Keratinocyte (primary cell): ENCODE measurements around the gene KAT6B. TPM values are rescaled to one million over a fixed set of nuclear protein-coding genes. Genes with fewer than 3 reads are reported as not detected.

Source experiments
- DNase-seq: peaks from one replicate; pipeline ENCODE4 v3.0.0-alpha.2; 2011; ENCODE audit warnings: low read depth, missing footprints, low spot score
- FAIRE-seq: peaks from 2 replicates; lab custom pipeline; 2011; peaks lifted over from hg19 to GRCh38; lab: Jason Lieb, UNC
- H2AFZ ChIP-seq: 2 replicates; pipeline ENCODE4 v1.6.0; 2012; ENCODE audit warnings: low read length, control low read depth, inconsistent platforms; ENCODE audit not compliant: control insufficient read depth
- H3K27ac ChIP-seq: 2 replicates; pipeline ENCODE4 v1.5.1; 2011; ENCODE audit warnings: low read length; ENCODE audit not compliant: control insufficient read depth, insufficient read depth
- H3K27me3 ChIP-seq: 3 replicates; pipeline ENCODE4 v1.6.0; 2011; ENCODE audit warnings: low read length; ENCODE audit not compliant: control insufficient read depth, insufficient read depth; ENCODE audit errors: extremely low read depth
- H3K36me3 ChIP-seq, 2 experiments: 2 replicates in 1 of 2; 3 replicates in 1 of 2; pipeline ENCODE4 v1.5.1; 2011; ENCODE audit warnings: low read length in 2 of 2, mild to moderate bottlenecking in 1 of 2; ENCODE audit not compliant: control insufficient read depth in 2 of 2, insufficient read depth in 2 of 2; ENCODE audit errors: extremely low read depth in 1 of 2
- H3K4me1 ChIP-seq: 3 replicates; pipeline ENCODE4 v1.5.1; 2011; ENCODE audit warnings: low read length; ENCODE audit not compliant: control insufficient read depth, insufficient read depth; ENCODE audit errors: extremely low read depth
- H3K4me2 ChIP-seq: 3 replicates; pipeline ENCODE4 v1.6.0; 2011; ENCODE audit warnings: low read depth, low read length; ENCODE audit not compliant: control insufficient read depth, insufficient read depth; ENCODE audit errors: extremely low read depth
- H3K4me3 ChIP-seq, 3 experiments: fragments of 200-600 bp in 1 of 3; sonication (generic) in 1 of 3; 2 replicates in 2 of 3; 3 replicates in 1 of 3; pipeline ENCODE4 v1.5.1; 2011 to 2016; ENCODE audit warnings: low read length in 3 of 3, mild to moderate bottlenecking in 3 of 3, control low read depth in 2 of 3, inconsistent platforms in 1 of 3, low read depth in 1 of 3, mixed read lengths in 1 of 3, mixed run types in 1 of 3, moderate library complexity in 1 of 3; ENCODE audit not compliant: control insufficient read depth in 2 of 3, insufficient read depth in 2 of 3; ENCODE audit errors: extremely low read depth in 1 of 3
- H3K79me2 ChIP-seq: 2 replicates; pipeline ENCODE4 v1.6.0; 2012; ENCODE audit warnings: low read length; ENCODE audit not compliant: control insufficient read depth, insufficient read depth
- H3K9ac ChIP-seq: 3 replicates; pipeline ENCODE4 v1.6.0; 2011; ENCODE audit warnings: low read length; ENCODE audit not compliant: control insufficient read depth, insufficient read depth; ENCODE audit errors: extremely low read depth
- H3K9me1 ChIP-seq: 3 replicates; pipeline ENCODE4 v1.6.0; 2011; ENCODE audit warnings: low read length; ENCODE audit not compliant: control insufficient read depth, insufficient read depth; ENCODE audit errors: extremely low read depth
- H3K9me3 ChIP-seq: 2 replicates; pipeline ENCODE4 v1.5.1; 2012; ENCODE audit warnings: low read depth, low read length; ENCODE audit not compliant: control insufficient read depth
- H4K20me1 ChIP-seq: 3 replicates; pipeline ENCODE4 v1.6.0; 2011; ENCODE audit warnings: low read length; ENCODE audit not compliant: control insufficient read depth, insufficient read depth; ENCODE audit errors: extremely low read depth
- EZH2 ChIP-seq: IDR thresholded peaks from one replicate; pipeline ENCODE4 v1.6.1; 2012; ENCODE audit warnings: inconsistent platforms, mild to moderate bottlenecking, low read length, moderate library complexity
- dilution Hi-C: fragments of 300-500 bp; cut with MboI; formaldehyde crosslinking; loops from one replicate; pipeline ENCODE4 v1.7.0; 2020; ENCODE audit warnings: low sequenced_read_pairs; ENCODE audit not compliant: extremely low pct_ligation_motif_present
- polyA plus RNA-seq, 5 experiments: library from polyadenylated mRNA; depleted of rRNA in 3 of 5; stranded (reverse) in 3 of 5; stranded (forward) in 1 of 5; unstranded in 1 of 5; fragments of >200 nt; gene quantifications; 1 replicate in 1 of 5; 2 replicates in 3 of 5; 3 replicates in 1 of 5; pipeline versions ENCODE4 v1.2.1 to v1.2.3, GENCODE V29; 2011 to 2012; ENCODE audit warnings: missing spikeins in 2 of 5, low read depth in 1 of 5, low replicate concordance in 1 of 5
- TF ChIP-seq, protein P1 (sequence below), 3 experiments: IDR thresholded peaks in 1 of 3; conservative IDR thresholded peaks in 1 of 3; optimal IDR thresholded peaks in 1 of 3; 2 replicates in 2 of 3; 3 replicates in 1 of 3; pipeline versions ENCODE3 to v1.5.1; 2011; ENCODE audit warnings: low read length in 3 of 3, mild to moderate bottlenecking in 3 of 3, moderate library complexity in 2 of 3, control low read depth in 1 of 3, inconsistent platforms in 1 of 3; ENCODE audit not compliant: insufficient read depth in 2 of 3; ENCODE audit errors: extremely low read depth in 1 of 3

KAT6B gene
- polyA plus RNA-seq, 1 donor (not counting 4 experiments of a cell fraction or from before 2014, with no cell fraction given): 2.9 TPM

DNA sequence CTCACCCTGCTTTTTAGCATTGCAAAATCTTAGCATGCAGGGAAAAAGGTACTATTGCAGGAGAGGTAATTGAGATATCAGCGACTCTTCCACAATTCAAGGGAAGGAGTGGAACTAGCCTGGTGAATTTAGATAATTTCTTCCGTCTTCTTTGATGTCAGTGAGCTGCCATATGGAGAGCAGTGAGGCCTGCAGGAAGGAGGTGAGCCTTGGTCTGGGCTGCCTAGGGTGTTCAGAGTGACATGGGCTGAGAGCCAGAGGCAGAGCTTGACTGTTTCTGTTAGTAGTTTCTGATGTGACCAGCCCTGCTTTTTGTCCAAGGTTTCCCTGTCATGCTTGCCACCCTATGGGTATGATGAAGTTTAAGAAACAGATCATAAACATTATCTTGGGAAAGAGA is 28.6 kb downstream of the KAT6B start:
- Histone ChIP-seq H4K20me1 (no peaks in the 10 kb centered on the region), H3K27me3 (no peaks in the 10 kb centered on the region), H3K9me3 (no peaks in the 10 kb centered on the region), H3K36me3 (no peaks in the 10 kb centered on the region), H2AFZ (no peak overlapping the region), H3K4me2 (no peak overlapping the region), H3K27ac (no peak overlapping the region), H3K9ac (no peak overlapping the region), H3K9me1 (no peaks in the 10 kb centered on the region), H3K4me1 (peaks cover 15% of the 10 kb centered on the region), H3K79me2 (peaks cover 12% of the 10 kb centered on the region), H3K4me3 (no peak overlapping the region)
- DNase-seq: no peak
- dilution Hi-C loops: no loop called here
- no peak for TF ChIP-seq EZH2
- TF ChIP-seq, protein P1, sequence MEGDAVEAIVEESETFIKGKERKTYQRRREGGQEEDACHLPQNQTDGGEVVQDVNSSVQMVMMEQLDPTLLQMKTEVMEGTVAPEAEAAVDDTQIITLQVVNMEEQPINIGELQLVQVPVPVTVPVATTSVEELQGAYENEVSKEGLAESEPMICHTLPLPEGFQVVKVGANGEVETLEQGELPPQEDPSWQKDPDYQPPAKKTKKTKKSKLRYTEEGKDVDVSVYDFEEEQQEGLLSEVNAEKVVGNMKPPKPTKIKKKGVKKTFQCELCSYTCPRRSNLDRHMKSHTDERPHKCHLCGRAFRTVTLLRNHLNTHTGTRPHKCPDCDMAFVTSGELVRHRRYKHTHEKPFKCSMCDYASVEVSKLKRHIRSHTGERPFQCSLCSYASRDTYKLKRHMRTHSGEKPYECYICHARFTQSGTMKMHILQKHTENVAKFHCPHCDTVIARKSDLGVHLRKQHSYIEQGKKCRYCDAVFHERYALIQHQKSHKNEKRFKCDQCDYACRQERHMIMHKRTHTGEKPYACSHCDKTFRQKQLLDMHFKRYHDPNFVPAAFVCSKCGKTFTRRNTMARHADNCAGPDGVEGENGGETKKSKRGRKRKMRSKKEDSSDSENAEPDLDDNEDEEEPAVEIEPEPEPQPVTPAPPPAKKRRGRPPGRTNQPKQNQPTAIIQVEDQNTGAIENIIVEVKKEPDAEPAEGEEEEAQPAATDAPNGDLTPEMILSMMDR (optimal IDR thresholded peaks at IDR 0.05 in 1 of 3, IDR thresholded peaks at IDR 0.05 in 1 of 3, conservative IDR thresholded peaks at IDR 0.05 in 1 of 3; ENCODE audit: extremely low read depth in 1 of 3, insufficient read depth in 2 of 3, low read length in 3 of 3): no peak
- FAIRE-seq: no peak

DNA sequence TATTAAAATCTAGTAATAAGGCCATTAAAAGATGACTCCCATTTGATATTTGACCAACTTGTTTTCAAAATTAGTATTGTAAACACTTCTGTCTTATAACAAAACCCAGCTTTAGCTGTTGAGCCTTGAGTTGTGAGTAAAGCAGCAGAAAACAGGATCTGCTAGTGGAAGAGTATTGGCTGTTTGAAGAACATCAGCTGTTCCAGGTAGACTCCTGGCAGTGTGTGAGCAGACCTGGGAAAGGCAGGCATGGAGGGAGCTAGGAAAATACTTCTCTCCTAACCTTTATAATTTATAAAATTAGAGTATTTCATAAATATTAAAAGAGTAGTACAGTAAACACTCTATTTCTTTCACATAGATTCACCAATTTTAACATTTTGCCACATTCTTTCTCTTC is 29.0 kb downstream of the KAT6B start:
- Histone ChIP-seq H3K9ac (no peak overlapping the region), H3K4me1 (peaks cover 15% of the 10 kb centered on the region), H3K79me2 (peaks cover 12% of the 10 kb centered on the region)

More for the DNA sequence above, 29.0 kb downstream of the KAT6B start:
- FAIRE-seq (no peak), DNase-seq (no peak)
- Histone ChIP-seq H3K9me1 (no peaks in the 10 kb centered on the region), H3K36me3 (no peaks in the 10 kb centered on the region), H3K27ac (no peak overlapping the region), H3K9me3 (no peaks in the 10 kb centered on the region), H3K4me2 (no peak overlapping the region), H3K27me3 (no peaks in the 10 kb centered on the region), H2AFZ (no peak overlapping the region), H4K20me1 (no peaks in the 10 kb centered on the region), H3K4me3 (no peak overlapping the region)
- TF ChIP-seq EZH2: no peak
- TF ChIP-seq, protein P1 (optimal IDR thresholded peaks at IDR 0.05 in 1 of 3, IDR thresholded peaks at IDR 0.05 in 1 of 3, conservative IDR thresholded peaks at IDR 0.05 in 1 of 3; ENCODE audit: extremely low read depth in 1 of 3, insufficient read depth in 2 of 3, low read length in 3 of 3): no peak
- dilution Hi-C loops: no loop called here
